H1 (cell line): ENCODE measurements around the gene TMEM44. TPM values are rescaled to one million over a fixed set of nuclear protein-coding genes. Genes with fewer than 3 reads are reported as not detected.

Source experiments
- CTCF ChIA-PET: fragments of 300-600 bp; sonication (Branson Sonifier 250); formaldehyde crosslinking; loops from one replicate; lab custom pipeline; 2021; ENCODE audit not compliant: partially characterized antibody; lab: Charles Lee
- POLR2A ChIA-PET: fragments of 300-600 bp; sonication (Branson Sonifier 250); formaldehyde crosslinking; loops from one replicate; lab custom pipeline; 2021; ENCODE audit warnings: inconsistent platforms; ENCODE audit not compliant: partially characterized antibody; lab: Charles Lee
- DNase-seq, 2 experiments: peaks; one replicate each; pipeline versions ENCODE4 v3.0.0 to v3.0.0-alpha.2; 2010 to 2022; ENCODE audit warnings: low spot score in 2 of 2, low read depth in 1 of 2, mixed read lengths in 1 of 2
- FAIRE-seq: peaks from 2 replicates; lab custom pipeline; 2011; peaks lifted over from hg19 to GRCh38; lab: Jason Lieb, UNC
- H2AFZ ChIP-seq: 2 replicates; pipeline ENCODE4 v1.8.1; 2012; ENCODE audit warnings: low read length, inconsistent platforms
- H2AK5ac ChIP-seq: 2 replicates; pipeline ENCODE4 v1.6.1; 2013; ENCODE audit warnings: low read depth, low read length
- H2BK120ac ChIP-seq: replicated peaks from 2 replicates; pipeline ENCODE3; 2013; ENCODE audit warnings: low read depth, low read length, inconsistent platforms
- H2BK12ac ChIP-seq: 2 replicates; pipeline ENCODE4 v1.6.1; 2013; ENCODE audit warnings: low read depth, low read length
- H2BK15ac ChIP-seq: 2 replicates; pipeline ENCODE4 v1.6.1; 2013; ENCODE audit warnings: low read length
- H2BK20ac ChIP-seq: 2 replicates; pipeline ENCODE4 v1.6.1; 2013; ENCODE audit warnings: low read length
- H2BK5ac ChIP-seq: 2 replicates; pipeline ENCODE4 v1.6.1; 2013; ENCODE audit warnings: low read depth, low read length
- H3K14ac ChIP-seq: 2 replicates; pipeline ENCODE4 v1.6.1; 2013; ENCODE audit warnings: inconsistent platforms; ENCODE audit not compliant: insufficient read length
- H3K18ac ChIP-seq: 2 replicates; pipeline ENCODE4 v1.6.1; 2013; ENCODE audit warnings: low read length; ENCODE audit errors: extremely low read depth
- H3K23ac ChIP-seq: 2 replicates; pipeline ENCODE4 v1.6.1; 2013; ENCODE audit warnings: inconsistent platforms; ENCODE audit not compliant: insufficient read length
- H3K23me2 ChIP-seq: 2 replicates; pipeline ENCODE4 v1.6.1; 2013; ENCODE audit warnings: low read depth, low read length
- H3K27ac ChIP-seq: 2 replicates; pipeline ENCODE4 v1.6.1; 2011; ENCODE audit warnings: low read depth, low read length, inconsistent platforms
- H3K27me3 ChIP-seq, 4 experiments: replicated peaks in 1 of 4; 1 replicate in 1 of 4; 2 replicates in 3 of 4; pipeline versions ENCODE4 v1.6.1 to v1.8.1; 2011 to 2013; ENCODE audit warnings: low read length in 3 of 4, mild to moderate bottlenecking in 3 of 4, inconsistent platforms in 2 of 4, mixed read lengths in 2 of 4, moderate library complexity in 1 of 4; ENCODE audit not compliant: control insufficient read depth in 3 of 4, insufficient read depth in 3 of 4; ENCODE audit errors: extremely low read depth in 1 of 4
- H3K36me3 ChIP-seq, 4 experiments: 2 replicates each; pipeline versions ENCODE4 v1.6.1 to v1.8.1; 2011 to 2013; ENCODE audit warnings: mild to moderate bottlenecking in 4 of 4, low read length in 3 of 4, moderate library complexity in 2 of 4, control low read depth in 1 of 4, inconsistent platforms in 1 of 4; ENCODE audit not compliant: insufficient read depth in 4 of 4, control insufficient read depth in 2 of 4
- H3K4ac ChIP-seq: replicated peaks from 2 replicates; pipeline ENCODE3; 2013; ENCODE audit warnings: low read length, low read depth, mixed read lengths, inconsistent platforms; ENCODE audit not compliant: insufficient read length
- H3K4me1 ChIP-seq, 4 experiments: replicated peaks in 1 of 4; 1 replicate in 1 of 4; 2 replicates in 3 of 4; pipeline versions ENCODE4 v1.6.1 to v1.8.1; 2011 to 2013; ENCODE audit warnings: low read length in 3 of 4, inconsistent platforms in 2 of 4, mixed read lengths in 1 of 4; ENCODE audit not compliant: insufficient read depth in 4 of 4, control insufficient read depth in 3 of 4
- H3K4me2 ChIP-seq, 2 experiments: 2 replicates each; pipeline versions ENCODE4 v1.6.1 to v1.8.1; 2011 to 2013; ENCODE audit warnings: low read depth in 2 of 2, low read length in 2 of 2, control low read depth in 1 of 2, inconsistent platforms in 1 of 2, mild to moderate bottlenecking in 1 of 2; ENCODE audit not compliant: insufficient read depth in 1 of 2
- H3K4me3 ChIP-seq, 4 experiments: fragments of 200-600, 300-600 bp in 1 of 4; sonication (generic), shearing (Covaris generic), sonication (Bioruptor Twin) in 1 of 4; 2 replicates each; pipeline versions ENCODE4 v1.5.1 to v1.8.1; 2011 to 2016; ENCODE audit warnings: low read length in 4 of 4, low read depth in 3 of 4, control low read depth in 2 of 4, inconsistent platforms in 2 of 4, mild to moderate bottlenecking in 2 of 4, mixed read lengths in 1 of 4, moderate library complexity in 1 of 4; ENCODE audit not compliant: insufficient read depth in 2 of 4; ENCODE audit errors: extremely low read depth in 1 of 4
- H3K56ac ChIP-seq: replicated peaks from 2 replicates; pipeline ENCODE3; 2013; ENCODE audit warnings: low read depth, mild to moderate bottlenecking, mixed read lengths, low read length, inconsistent platforms; ENCODE audit not compliant: insufficient read length
- H3K79me1 ChIP-seq: 2 replicates; pipeline ENCODE4 v1.6.1; 2013; ENCODE audit warnings: low read depth, low read length, control low read depth
- H3K79me2 ChIP-seq, 2 experiments: 2 replicates each; pipeline versions ENCODE4 v1.6.1 to v1.8.1; 2012 to 2013; ENCODE audit warnings: low read length in 2 of 2, mild to moderate bottlenecking in 2 of 2, inconsistent platforms in 1 of 2; ENCODE audit not compliant: insufficient read depth in 2 of 2, control insufficient read depth in 1 of 2
- H3K9ac ChIP-seq, 4 experiments: replicated peaks in 1 of 4; 1 replicate in 1 of 4; 2 replicates in 3 of 4; pipeline versions ENCODE4 v1.6.1 to v1.8.1; 2011 to 2013; ENCODE audit warnings: low read depth in 3 of 4, low read length in 3 of 4, control low read depth in 2 of 4, mild to moderate bottlenecking in 2 of 4, moderate library complexity in 2 of 4, inconsistent platforms in 1 of 4; ENCODE audit errors: extremely low read depth in 1 of 4
- H3K9me3 ChIP-seq, 2 experiments: 2 replicates each; pipeline versions ENCODE4 v1.6.1 to v1.8.1; 2012 to 2013; ENCODE audit warnings: mild to moderate bottlenecking in 2 of 2, moderate library complexity in 2 of 2, control low read depth in 1 of 2, inconsistent platforms in 1 of 2, low read depth in 1 of 2, low read length in 1 of 2, mixed read lengths in 1 of 2; ENCODE audit not compliant: insufficient read depth in 2 of 2
- H4K20me1 ChIP-seq, 2 experiments: replicated peaks in 1 of 2; 2 replicates each; pipeline versions ENCODE3 to v1.8.1; 2011 to 2013; ENCODE audit warnings: inconsistent platforms in 2 of 2, low read length in 2 of 2, mild to moderate bottlenecking in 1 of 2; ENCODE audit not compliant: insufficient read depth in 2 of 2, control insufficient read depth in 1 of 2
- H4K5ac ChIP-seq: 2 replicates; pipeline ENCODE4 v1.6.1; 2013; ENCODE audit warnings: low read length, low read depth, mixed read lengths, inconsistent platforms; ENCODE audit not compliant: insufficient read length
- H4K8ac ChIP-seq: 2 replicates; pipeline ENCODE4 v1.8.0; 2013; ENCODE audit warnings: mild to moderate bottlenecking, moderate library complexity, low read length, inconsistent platforms; ENCODE audit not compliant: insufficient read depth; ENCODE audit errors: extremely low read depth
- H4K91ac ChIP-seq: replicated peaks from 2 replicates; pipeline ENCODE3; 2013; ENCODE audit warnings: low read length, mixed read lengths, inconsistent platforms; ENCODE audit not compliant: insufficient read length
- ATF3 ChIP-seq: IDR thresholded peaks from 2 replicates; pipeline ENCODE4 v1.6.1; 2011; ENCODE audit warnings: low read depth, mild to moderate bottlenecking, low read length; ENCODE audit not compliant: insufficient read depth
- CTCF ChIP-seq, 3 experiments: IDR thresholded peaks; 1 replicate in 2 of 3; 2 replicates in 1 of 3; pipeline versions ENCODE4 v1.5.1 to v1.6.1; 2011; ENCODE audit warnings: low read length in 3 of 3, mild to moderate bottlenecking in 3 of 3, inconsistent platforms in 2 of 3, low read depth in 1 of 3, moderate library complexity in 1 of 3; ENCODE audit not compliant: insufficient read depth in 1 of 3; ENCODE audit errors: control extremely low read depth in 1 of 3
- EGR1 ChIP-seq: IDR thresholded peaks from 2 replicates; pipeline ENCODE4 v1.6.1; 2011; ENCODE audit warnings: low read depth, low read length, borderline replicate concordance
- MAFK ChIP-seq: IDR thresholded peaks from 2 replicates; pipeline ENCODE4 v1.6.1; 2012; ENCODE audit warnings: low read depth, mild to moderate bottlenecking, improper control_type of control experiment, low read length
- PHF8 ChIP-seq: fragments of 200-600 bp; sonication (generic); conservative IDR thresholded peaks from 2 replicates; pipeline ENCODE4 v1.7.1; 2012; ENCODE audit warnings: low read depth, mild to moderate bottlenecking, inconsistent platforms, low read length, moderate library complexity
- POLR2AphosphoS5 ChIP-seq: IDR thresholded peaks from 2 replicates; pipeline ENCODE4 v1.6.1; 2011; ENCODE audit warnings: low read depth, low read length
- POU5F1 ChIP-seq: IDR thresholded peaks from 2 replicates; pipeline ENCODE4 v1.6.1; 2011; ENCODE audit warnings: low read depth, mild to moderate bottlenecking, low read length, moderate library complexity
- RAD21 ChIP-seq, 2 experiments: IDR thresholded peaks in 1 of 2; conservative IDR thresholded peaks in 1 of 2; 2 replicates each; pipeline ENCODE4 v1.6.1; 2011; ENCODE audit warnings: low read depth in 2 of 2, low read length in 2 of 2, improper control_type of control experiment in 1 of 2, inconsistent platforms in 1 of 2, mild to moderate bottlenecking in 1 of 2, moderate library complexity in 1 of 2
- RNF2 ChIP-seq: fragments of 200-900, 300-1000 bp; sonication (generic); IDR thresholded peaks from 2 replicates; pipeline ENCODE4 v1.7.1; 2016; ENCODE audit warnings: borderline replicate concordance, low read depth, mild to moderate bottlenecking, antibody characterized with exemption, low read length; ENCODE audit not compliant: poor library complexity, severe bottlenecking; ENCODE audit errors: missing control alignments
- SIX5 ChIP-seq: IDR thresholded peaks from 2 replicates; pipeline ENCODE4 v1.6.1; 2011; ENCODE audit warnings: mild to moderate bottlenecking, low read depth, low read length
- WGBS, 2 experiments: shearing (Covaris generic) in 1 of 2; methylation state at CpG; one replicate each; pipeline versions ENCODE4 v1.1.6 to v1.1.7; 2013 to 2015; ENCODE audit warnings: low lambda C conversion rate in 2 of 2, mixed read lengths in 2 of 2, inconsistent platforms in 1 of 2, low coverage in 1 of 2, missing lambda C conversion rate in 1 of 2; ENCODE audit not compliant: insufficient replicate concordance in 2 of 2, insufficient coverage in 1 of 2, insufficient read length in 1 of 2; ENCODE audit errors: extremely low coverage in 1 of 2, missing lambda C conversion rate in 1 of 2; 5-methylcytosine and 5-hydroxymethylcytosine counted together
- polyA plus RNA-seq, 7 experiments: library from polyadenylated mRNA; depleted of rRNA in 3 of 7; stranded (reverse) in 5 of 7; unstranded in 2 of 7; fragments of >200 nt in 5 of 7; fragments of 200-250 nt in 2 of 7; gene quantifications; 1 replicate in 5 of 7; 2 replicates in 1 of 7; 4 replicates in 1 of 7; pipeline versions ENCODE4 v1.2.1 to v1.2.3, GENCODE V29; 2011 to 2013; ENCODE audit warnings: missing spikeins in 2 of 7, mixed read lengths in 2 of 7
- total RNA-seq: library from RNA; stranded (reverse); fragmentation: NEBNext Ultra II Directional; extraction: Animal tissue kit (Norgen Biotek cat#: 25700); gene quantifications from 2 replicates; pipeline ENCODE4 v1.2.1, GENCODE V29; 2021

TMEM44 gene
- total and polyA plus RNA-seq, 2 of the 8 experiments (the other 6 are each of a cell fraction or from before 2014, with no cell fraction given), result 14.0 to 16.7 TPM

GRCh38 chr3:194604837-194605236 is 28.4 kb downstream of the TMEM44 start:
- DNase-seq (no peak), FAIRE-seq (no peak)
- Histone ChIP-seq H3K56ac (no peak overlapping the region), H3K9ac (no peak overlapping the region), H2BK12ac (no peak overlapping the region), H3K23ac (no peak overlapping the region), H3K14ac (no peak overlapping the region), H2BK20ac (no peak overlapping the region), H2BK120ac (no peak overlapping the region), H2BK5ac (no peak overlapping the region), H3K36me3 (no peaks in the 10 kb centered on the region; a peak in 2 of 8 replicates), H3K4ac (no peak overlapping the region), H4K91ac (no peak overlapping the region), H3K4me2 (no peak overlapping the region), H3K9me3 (no peaks in the 10 kb centered on the region), H4K8ac (no peak overlapping the region), H2AFZ (no peak overlapping the region), H4K5ac (no peak overlapping the region), H2AK5ac (no peak overlapping the region), H2BK15ac (no peak overlapping the region), H3K27me3 (no peaks in the 10 kb centered on the region), H3K18ac (no peak overlapping the region), H3K4me3 (no peak overlapping the region), H3K23me2 (no peaks in the 10 kb centered on the region), H3K27ac (no peak overlapping the region), H3K4me1 (no peaks in the 10 kb centered on the region), H3K79me1 (no peaks in the 10 kb centered on the region), H4K20me1 (peaks cover 0 to 2% of the 10 kb centered on the region in 2 experiments), H3K79me2 (no peaks in the 10 kb centered on the region)
- CTCF ChIA-PET, result interaction anchor here (0.6 to 1.9 kb wide), 11 partner anchors 9 to 777 kb away, joined by 3 to 9 read pairs (median 4); no protein-coding TSS in a partner anchor
- TF ChIP-seq POLR2AphosphoS5, result no peak
- TF ChIP-seq POU5F1, result no peak
- TF ChIP-seq RNF2, result no peak
- peak; percentile 6 to 13; a peak in 2 of 4 replicates for TF ChIP-seq RAD21 (IDR thresholded peaks at IDR 0.05 in 1 of 2, conservative IDR thresholded peaks at IDR 0.05 in 1 of 2; ENCODE audit: low read depth in 2 of 2, low read length in 2 of 2)
- TF ChIP-seq ATF3, result no peak
- TF ChIP-seq MAFK, result no peak
- TF ChIP-seq CTCF (IDR thresholded peaks at IDR 0.05; ENCODE audit: control extremely low read depth in 1 of 3, insufficient read depth in 1 of 3, low read depth in 1 of 3, low read length in 3 of 3), result peak in 2 of 3 experiments; percentile 27 to 32; a peak in 2 of 4 replicates
- no peak for TF ChIP-seq PHF8
- TF ChIP-seq EGR1, result no peak
- TF ChIP-seq SIX5, result no peak
- WGBS, 2 experiments, result 83% methylated on average over 2 of the region's 2 CpGs; no CpG with 5 or more reads in 1 of the 2 experiments
- POLR2A ChIA-PET, result interaction anchor here (0.7 to 1.5 kb wide), 4 partner anchors 9 to 70 kb away, joined by 3 to 4 read pairs (median 3); no protein-coding TSS in a partner anchor
